OCI-LY3 (cell line): ENCODE results near the gene F13A1.

Experiments used
- H2AFZ ChIP-seq: fragments of 200-600, 300-600 bp; shearing (Covaris generic); 2 replicates; pipeline ENCODE4 v1.6.0; 2014; ENCODE audit warnings: antibody characterized with exemption, low read depth, low read length
- H3K27ac ChIP-seq: fragments of 200-600, 300-600 bp; sonication (generic); 2 replicates; pipeline ENCODE4 v1.5.1; 2014; ENCODE audit warnings: mild to moderate bottlenecking, low read length, moderate library complexity, mixed read lengths
- H3K27me3 ChIP-seq: fragments of 200-600, 300-600 bp; sonication (generic); 2 replicates; pipeline ENCODE4 v1.6.1; 2014; ENCODE audit warnings: low read depth, low read length, mixed read lengths
- H3K36me3 ChIP-seq: fragments of 200-600, 300-600 bp; sonication (generic); replicated peaks from 2 replicates; pipeline ENCODE3; 2014; ENCODE audit warnings: low read depth, low read length, mixed read lengths
- H3K4me1 ChIP-seq: fragments of 300-600, 200-600 bp; sonication (generic); 2 replicates; pipeline ENCODE4 v1.6.1; 2014; ENCODE audit warnings: low read length, mixed read lengths
- H3K4me2 ChIP-seq: fragments of 200-600, 300-600 bp; sonication (generic); 2 replicates; pipeline ENCODE4 v1.6.1; 2014; ENCODE audit warnings: low read length, mixed read lengths
- H3K4me3 ChIP-seq: fragments of 300-600, 200-600 bp; sonication (generic); 2 replicates; pipeline ENCODE4 v1.5.1; 2014; ENCODE audit warnings: antibody characterized with exemption, mild to moderate bottlenecking, low read length, moderate library complexity
- H3K79me2 ChIP-seq: fragments of 300-600, 200-600 bp; shearing (Covaris generic); 2 replicates; pipeline ENCODE4 v1.6.1; 2014; ENCODE audit warnings: mild to moderate bottlenecking, low read length, mixed read lengths
- H3K9ac ChIP-seq: fragments of 300-600, 200-600 bp; shearing (Covaris generic); 2 replicates; pipeline ENCODE4 v1.6.0; 2014; ENCODE audit warnings: mild to moderate bottlenecking, low read length, moderate library complexity
- H3K9me3 ChIP-seq: fragments of 200-600, 300-600 bp; shearing (Covaris generic); 2 replicates; pipeline ENCODE4 v1.6.1; 2014; ENCODE audit warnings: low read length, mixed read lengths; ENCODE audit not compliant: insufficient read depth
- H4K20me1 ChIP-seq: fragments of 200-600, 300-600 bp; sonication (generic); 2 replicates; pipeline ENCODE4 v1.6.1; 2016; ENCODE audit warnings: low read length, mixed read lengths; ENCODE audit not compliant: insufficient read depth
- CTCF ChIP-seq: fragments of 200-600, 300-600 bp; sonication (generic); IDR thresholded peaks from 2 replicates; pipeline ENCODE4 v1.5.1; 2014; ENCODE audit warnings: antibody characterized with exemption, low read length, low read depth
- EZH2phosphoT487 ChIP-seq: fragments of 200-600 bp; shearing (Covaris generic); IDR thresholded peaks from 2 replicates; pipeline ENCODE4 v1.6.1; 2018; ENCODE audit warnings: antibody characterized with exemption, mixed run types, low read depth

The F13A1 gene

GRCh38 chr6:6365242-6365641, 44.8 kb upstream of the F13A1 start:
- Histone ChIP-seq H3K9me3 (no peaks in the 10 kb centered on the region), H3K79me2 (no peaks in the 10 kb centered on the region), H3K27ac (no peak overlapping the region), H2AFZ (no peak overlapping the region), H3K9ac (no peak overlapping the region), H3K4me3 (no peak overlapping the region), H3K4me1 (no peaks in the 10 kb centered on the region), H4K20me1 (no peaks in the 10 kb centered on the region), H3K4me2 (no peak overlapping the region), H3K36me3 (no peaks in the 10 kb centered on the region), H3K27me3 (no peaks in the 10 kb centered on the region)
- TF ChIP-seq CTCF (no peak), EZH2phosphoT487 (no peak)

- Histone ChIP-seq H3K9me3 (no peaks in the 10 kb centered on the region), H3K27me3 (no peaks in the 10 kb centered on the region), H3K27ac (no peak overlapping the region), H3K4me2 (no peak overlapping the region), H3K36me3 (no peaks in the 10 kb centered on the region), H4K20me1 (no peaks in the 10 kb centered on the region), H3K79me2 (no peaks in the 10 kb centered on the region), H3K4me1 (no peaks in the 10 kb centered on the region), H3K4me3 (no peak overlapping the region), H2AFZ (no peak overlapping the region), H3K9ac (no peak overlapping the region)
- TF ChIP-seq EZH2phosphoT487 (no peak), CTCF (no peak)
Observed at GRCh38 chr6:6362056-6362840, 41.8 kb upstream of the F13A1 start.

GRCh38 chr6:6357530-6357929, 37.1 kb upstream of the F13A1 start:
- TF ChIP-seq EZH2phosphoT487: no peak
- no peak for TF ChIP-seq CTCF
- Histone ChIP-seq H3K9me3 (no peaks in the 10 kb centered on the region), H3K79me2 (no peaks in the 10 kb centered on the region), H3K9ac (no peak overlapping the region), H2AFZ (no peak overlapping the region), H3K27me3 (0 out of 2 replicates have a peak, but pooled peaks cover 6% of the 10 kb centered on the region), H3K36me3 (no peaks in the 10 kb centered on the region), H3K4me2 (no peak overlapping the region), H4K20me1 (no peaks in the 10 kb centered on the region), H3K4me3 (no peak overlapping the region), H3K27ac (no peak overlapping the region), H3K4me1 (no peaks in the 10 kb centered on the region)

GRCh38 chr6:6357032-6357431, 36.6 kb upstream of the F13A1 start:
- no peaks in the 10 kb centered on the region for H3K4me1 ChIP-seq
- H3K27ac ChIP-seq: no peak overlapping the region
- no peaks in the 10 kb centered on the region for H3K9me3 ChIP-seq
- H3K27me3 ChIP-seq: 0 out of 2 replicates have a peak, but pooled peaks cover 6% of the 10 kb centered on the region
- no peaks in the 10 kb centered on the region for H3K36me3 ChIP-seq
- H2AFZ ChIP-seq: no peak overlapping the region
- H3K4me3 ChIP-seq: no peak overlapping the region
- no peaks in the 10 kb centered on the region for H3K79me2 ChIP-seq
- TF ChIP-seq CTCF (no peak), EZH2phosphoT487 (no peak)
- H3K9ac ChIP-seq: no peak overlapping the region
- no peak overlapping the region for H3K4me2 ChIP-seq
- no peaks in the 10 kb centered on the region for H4K20me1 ChIP-seq
